Fibroblast of upper back skin (primary cell): ENCODE measurements around the gene TCF4.
A peak's percentile ranks its signal among the peaks of the same experiment; 100 is the strongest.

Source experiments
- DNase-seq: peaks from one replicate; pipeline ENCODE4 v3.0.0-alpha.2; 2013

Gene TCF4

GRCh38 chr18:55340998-55341397, 247.0 kb downstream of the TCF4 start:
- no peak for DNase-seq

GRCh38 chr18:55339990-55340389, 248.0 kb downstream of the TCF4 start:
- no peak for DNase-seq

GRCh38 chr18:55338978-55339650, 248.9 kb downstream of the TCF4 start:
- peak; percentile 54 for DNase-seq

GRCh38 chr18:55337908-55338521, 250.0 kb downstream of the TCF4 start:
- no peak for DNase-seq

- DNase-seq: no peak
Measured at GRCh38 chr18:55337138-55337537, 250.9 kb downstream of the TCF4 start.

GRCh38 chr18:55336438-55337100, 251.4 kb downstream of the TCF4 start:
- no peak for DNase-seq

- no peak for DNase-seq
Measured at GRCh38 chr18:55334875-55335274, 253.1 kb downstream of the TCF4 start.

- no peak for DNase-seq
Measured at GRCh38 chr18:55331301-55331700, 256.7 kb downstream of the TCF4 start.

GRCh38 chr18:55328301-55328700, 259.7 kb downstream of the TCF4 start:
- DNase-seq: peak; percentile 66

- DNase-seq: no peak
Measured at GRCh38 chr18:55327454-55327853, 260.5 kb downstream of the TCF4 start.

GRCh38 chr18:55326134-55326533, 261.9 kb downstream of the TCF4 start:
- no peak for DNase-seq

GRCh38 chr18:55324166-55324565, 263.8 kb downstream of the TCF4 start:
- no peak for DNase-seq

- peak; percentile 67 for DNase-seq
Measured at GRCh38 chr18:55323051-55323994, 264.7 kb downstream of the TCF4 start.

- peak; percentile 96 for DNase-seq
Measured at GRCh38 chr18:55322178-55322735, 265.7 kb downstream of the TCF4 start.

- peak; percentile 92 for DNase-seq
Measured at GRCh38 chr18:55321265-55322177, 266.5 kb downstream of the TCF4 start.

- peak; percentile 42 for DNase-seq
Measured at GRCh38 chr18:55320424-55321264, 267.3 kb downstream of the TCF4 start.

- DNase-seq: peak; percentile 74
Measured at GRCh38 chr18:55319459-55320193, 268.4 kb downstream of the TCF4 start.

- peak; percentile 61 for DNase-seq
Measured at GRCh38 chr18:55318951-55319441, 269.0 kb downstream of the TCF4 start.

- no peak for DNase-seq
Measured at GRCh38 chr18:55317864-55318263, 270.1 kb downstream of the TCF4 start.

GRCh38 chr18:55317324-55317723, 270.7 kb downstream of the TCF4 start:
- no peak for DNase-seq
